ENCODE data around the gene GATA5. TPM values are rescaled to one million over a fixed set of nuclear protein-coding genes. Genes with fewer than 3 reads are reported as not detected.

The GATA5 gene
- total RNA-seq, 4 donors from 2014 or later: 0.33 to 0.78 (median 0.46) TPM; not detected in 1

DNA sequence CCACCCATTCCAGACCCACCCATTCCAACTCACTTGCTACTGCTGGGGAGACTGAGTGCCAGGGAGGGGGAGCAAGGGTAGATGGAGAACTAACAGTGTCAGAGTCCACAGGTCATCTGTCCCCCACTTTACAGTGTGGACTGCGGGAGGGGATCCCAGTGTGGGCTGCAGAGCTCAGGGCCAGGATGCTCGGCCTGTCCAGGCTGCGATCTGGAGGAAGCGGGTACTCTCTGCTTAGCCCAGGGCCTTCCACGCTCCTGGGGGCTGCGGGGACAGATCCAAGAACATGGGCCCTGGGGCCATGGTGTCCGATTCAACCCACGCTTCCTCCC lies 14.1 kb upstream of the GATA5 start:
- H3K27me3 ChIP-seq: peaks cover 0 to 59% (median 4%) of the 10 kb centered on the region in 4 donors
- TF ChIP-seq, protein P1, sequence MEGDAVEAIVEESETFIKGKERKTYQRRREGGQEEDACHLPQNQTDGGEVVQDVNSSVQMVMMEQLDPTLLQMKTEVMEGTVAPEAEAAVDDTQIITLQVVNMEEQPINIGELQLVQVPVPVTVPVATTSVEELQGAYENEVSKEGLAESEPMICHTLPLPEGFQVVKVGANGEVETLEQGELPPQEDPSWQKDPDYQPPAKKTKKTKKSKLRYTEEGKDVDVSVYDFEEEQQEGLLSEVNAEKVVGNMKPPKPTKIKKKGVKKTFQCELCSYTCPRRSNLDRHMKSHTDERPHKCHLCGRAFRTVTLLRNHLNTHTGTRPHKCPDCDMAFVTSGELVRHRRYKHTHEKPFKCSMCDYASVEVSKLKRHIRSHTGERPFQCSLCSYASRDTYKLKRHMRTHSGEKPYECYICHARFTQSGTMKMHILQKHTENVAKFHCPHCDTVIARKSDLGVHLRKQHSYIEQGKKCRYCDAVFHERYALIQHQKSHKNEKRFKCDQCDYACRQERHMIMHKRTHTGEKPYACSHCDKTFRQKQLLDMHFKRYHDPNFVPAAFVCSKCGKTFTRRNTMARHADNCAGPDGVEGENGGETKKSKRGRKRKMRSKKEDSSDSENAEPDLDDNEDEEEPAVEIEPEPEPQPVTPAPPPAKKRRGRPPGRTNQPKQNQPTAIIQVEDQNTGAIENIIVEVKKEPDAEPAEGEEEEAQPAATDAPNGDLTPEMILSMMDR (IDR thresholded peaks at IDR 0.05): no peak
- TF ChIP-seq POLR2AphosphoS5 (IDR thresholded peaks at IDR 0.05) (no peak), EP300 (IDR thresholded peaks at IDR 0.05) (no peak), POLR2A (IDR thresholded peaks at IDR 0.05; ENCODE audit: low read depth) (no peak)
- no peak overlapping the region for H3K4me3 ChIP-seq
- no peaks in the 10 kb centered on the region for H3K9me3 ChIP-seq
- DNase-seq (ENCODE audit: extremely low spot score): no peak
- 74% methylated on average over 8 of the region's 8 CpGs for WGBS
- intact Hi-C loops (cut with DNase I): loop anchor here (5.0 kb wide), 2 partner anchors 63 to 78 kb away; partner anchors contain the start of gene RBBP8NL
- no peak overlapping the region for H3K27ac ChIP-seq (replicated peaks in 1 of 4)
- H3K4me1 ChIP-seq: peaks cover 22 to 29% (median 26%) of the 10 kb centered on the region in 4 donors
- no peaks in the 10 kb centered on the region for H3K36me3 ChIP-seq

DNA sequence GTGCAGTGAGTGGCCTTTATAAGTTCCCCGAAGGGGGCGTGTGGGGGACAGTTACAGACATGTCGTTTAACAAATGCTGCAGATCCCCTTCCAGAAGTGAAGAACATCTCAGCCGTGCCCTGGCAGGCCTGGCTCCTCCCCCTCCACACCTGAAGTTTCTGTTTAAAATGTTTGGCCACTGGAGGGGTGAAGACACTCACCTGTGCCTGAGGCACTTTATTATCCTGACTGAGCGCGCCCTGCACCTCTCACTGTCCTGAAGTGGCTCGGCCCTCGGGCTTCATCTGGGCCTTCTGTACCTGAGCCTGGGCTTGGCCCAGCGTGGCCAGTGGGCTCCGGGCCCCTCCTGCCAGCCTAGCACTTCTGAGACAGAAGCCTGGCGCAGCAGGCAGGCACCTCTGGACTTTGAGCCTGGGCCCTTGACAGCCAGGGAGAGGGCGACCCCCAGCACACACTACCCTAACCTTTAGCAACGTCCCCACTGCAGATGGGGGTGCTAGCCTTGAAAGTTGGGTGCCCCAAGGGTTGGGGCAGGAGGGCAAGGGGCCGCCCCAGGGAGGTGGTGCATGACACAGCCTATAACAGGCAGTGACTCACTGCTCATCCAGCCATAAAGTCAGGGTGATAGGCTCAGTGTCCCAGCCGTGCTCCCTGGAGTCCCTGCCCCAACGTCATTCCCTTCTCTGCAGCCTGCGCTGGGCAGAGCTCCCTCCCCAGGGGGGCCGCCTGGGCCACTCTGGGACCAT lies 13.6 kb upstream of the GATA5 start:
- no peak for DNase-seq (ENCODE audit: extremely low spot score)
- 86% methylated on average over 11 of the region's 18 CpGs for WGBS
- intact Hi-C loops (cut with DNase I): no loop called here
- TF ChIP-seq, protein P1 (IDR thresholded peaks at IDR 0.05): no peak
- TF ChIP-seq EP300 (IDR thresholded peaks at IDR 0.05) (no peak), POLR2A (IDR thresholded peaks at IDR 0.05; ENCODE audit: low read depth) (no peak), POLR2AphosphoS5 (IDR thresholded peaks at IDR 0.05) (no peak)
- Histone ChIP-seq H3K27me3 (peaks cover 0 to 65% (median 6%) of the 10 kb centered on the region in 4 donors), H3K27ac (replicated peaks in 1 of 4) (no peak overlapping the region), H3K9me3 (no peaks in the 10 kb centered on the region), H3K4me1 (peaks cover 16 to 24% (median 23%) of the 10 kb centered on the region in 4 donors), H3K4me3 (no peak overlapping the region), H3K36me3 (no peaks in the 10 kb centered on the region)

DNA sequence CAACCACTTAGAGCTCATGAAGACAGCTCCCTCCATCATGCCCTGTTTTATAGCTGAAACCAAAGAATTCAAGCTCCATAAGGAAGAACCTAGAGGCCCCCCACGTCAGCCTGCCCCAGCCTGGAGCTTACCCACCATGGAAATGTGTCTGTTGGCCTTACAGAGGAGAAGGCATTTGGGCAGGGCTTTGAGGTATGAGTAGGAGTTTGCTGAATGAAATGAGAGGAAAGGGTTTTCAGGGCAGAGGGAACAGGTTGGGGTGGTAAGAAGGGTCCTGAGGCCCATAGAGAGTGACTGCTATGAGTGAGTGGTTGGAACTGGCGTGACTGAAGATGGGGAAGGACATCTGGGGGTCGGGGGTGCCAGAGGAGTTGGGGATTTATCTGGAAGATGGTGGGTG lies 12.7 kb upstream of the GATA5 start:
- Histone ChIP-seq H3K4me3 (no peak overlapping the region), H3K36me3 (no peaks in the 10 kb centered on the region), H3K27ac (replicated peaks in 1 of 4) (no peak overlapping the region), H3K4me1 (peaks cover 13 to 15% (median 14%) of the 10 kb centered on the region in 4 donors), H3K9me3 (no peaks in the 10 kb centered on the region), H3K27me3 (peaks cover 0 to 73% (median 9%) of the 10 kb centered on the region in 4 donors)
- intact Hi-C loops (cut with DNase I): no loop called here
- no peak for DNase-seq (ENCODE audit: extremely low spot score)
- TF ChIP-seq EP300 (IDR thresholded peaks at IDR 0.05) (no peak), POLR2AphosphoS5 (IDR thresholded peaks at IDR 0.05) (no peak), POLR2A (IDR thresholded peaks at IDR 0.05; ENCODE audit: low read depth) (no peak)
- TF ChIP-seq, protein P1 (IDR thresholded peaks at IDR 0.05): no peak
- 91% methylated on average over 3 of the region's 3 CpGs for WGBS

DNA sequence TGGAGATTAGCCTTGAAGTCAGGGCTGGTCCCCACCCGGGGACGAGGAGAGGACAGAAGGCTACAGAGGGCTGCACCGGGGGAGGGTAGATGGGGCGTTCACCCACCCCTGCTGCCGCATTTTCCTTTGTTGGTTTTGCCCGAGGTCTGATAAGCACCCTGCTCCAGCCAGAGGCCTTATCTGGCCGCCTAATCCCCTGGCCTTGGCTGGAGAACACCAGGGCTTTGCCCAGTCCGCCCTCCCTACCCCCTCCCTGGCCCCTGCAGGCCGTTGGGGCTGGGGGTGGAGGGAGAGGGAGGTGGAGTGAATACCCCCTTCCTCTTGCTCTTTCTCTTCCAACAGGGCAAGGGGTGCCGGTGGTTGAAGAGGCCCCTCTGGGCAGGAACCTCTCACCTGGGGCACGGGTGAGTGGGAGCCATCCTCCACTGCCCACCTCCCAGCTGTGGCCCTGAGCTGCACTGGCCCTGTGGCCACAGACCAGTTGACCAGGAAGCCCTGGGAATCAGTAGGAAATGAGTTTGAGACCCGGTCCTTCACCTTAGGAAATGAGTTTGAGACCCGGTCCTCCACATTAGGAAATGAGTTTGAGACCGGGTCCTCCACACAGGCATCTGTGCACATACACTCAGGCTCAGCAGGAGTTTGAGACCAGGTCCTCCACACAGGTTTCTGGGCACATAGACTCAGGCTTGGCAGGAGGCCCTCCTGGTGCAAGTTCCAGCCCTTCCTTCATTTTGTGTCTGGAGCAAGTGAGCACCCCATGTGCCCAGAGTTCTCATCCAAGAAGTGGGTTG lies 12.0 kb upstream of the GATA5 start:
- H3K4me1 ChIP-seq: peaks cover 7 to 11% (median 10%) of the 10 kb centered on the region in 4 donors
- no peak for TF ChIP-seq POLR2A (IDR thresholded peaks at IDR 0.05; ENCODE audit: low read depth)
- 55% methylated on average over 12 of the region's 14 CpGs for WGBS
- H3K4me3 ChIP-seq: no peak overlapping the region
- H3K36me3 ChIP-seq: no peaks in the 10 kb centered on the region
- no peaks in the 10 kb centered on the region for H3K9me3 ChIP-seq
- H3K27ac ChIP-seq (replicated peaks in 1 of 4): no peak overlapping the region
- intact Hi-C loops (cut with DNase I): no loop called here
- DNase-seq (ENCODE audit: extremely low spot score): no peak
- peaks cover 0 to 75% (median 12%) of the 10 kb centered on the region in 4 donors for H3K27me3 ChIP-seq

DNA sequence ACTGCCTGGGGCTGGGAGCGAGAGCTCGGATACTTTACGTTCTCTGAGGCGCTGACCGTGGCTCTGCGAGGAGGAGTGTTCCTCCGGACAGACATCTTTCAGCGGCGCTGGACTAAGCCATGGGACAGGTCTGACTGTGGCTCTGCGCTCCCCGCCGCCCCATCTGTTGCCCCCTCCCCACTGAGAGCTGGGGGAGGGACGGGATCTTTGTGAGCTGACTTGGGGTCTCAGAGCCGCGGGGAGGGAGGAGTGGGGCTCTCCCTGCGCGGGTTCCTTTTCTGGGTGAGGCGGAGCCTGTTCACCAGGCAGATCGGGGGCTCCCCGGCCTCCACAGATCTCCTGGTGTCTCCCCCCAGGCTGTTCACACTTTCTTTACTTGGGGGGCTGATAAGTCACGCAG lies 11.3 kb upstream of the GATA5 start:
- H3K36me3 ChIP-seq: no peaks in the 10 kb centered on the region
- H3K27me3 ChIP-seq: peaks cover 0 to 79% (median 17%) of the 10 kb centered on the region in 4 donors
- no peaks in the 10 kb centered on the region for H3K9me3 ChIP-seq
- no peak for DNase-seq (ENCODE audit: extremely low spot score)
- peaks cover 7 to 17% (median 16%) of the 10 kb centered on the region in 4 donors for H3K4me1 ChIP-seq
- intact Hi-C loops (cut with DNase I): no loop called here
- no peak overlapping the region for H3K27ac ChIP-seq (replicated peaks in 1 of 4)
- TF ChIP-seq POLR2A (IDR thresholded peaks at IDR 0.05; ENCODE audit: low read depth): no peak
- TF ChIP-seq EP300 (IDR thresholded peaks at IDR 0.05): no peak
- TF ChIP-seq, protein P1 (IDR thresholded peaks at IDR 0.05): no peak
- H3K4me3 ChIP-seq: no peak overlapping the region
- 61% methylated on average over 5 of the region's 21 CpGs for WGBS

All from esophagus muscularis mucosa (tissue), 4 donors.